ENCODE measurements around the gene ZC3H14. TPM values are rescaled to one million over a fixed set of nuclear protein-coding genes. Genes with fewer than 3 reads are reported as not detected.

ZC3H14 gene
- total RNA-seq, 6 experiments from 2014 or later: 37.2 to 52.5 (median 42.1) TPM

DNA sequence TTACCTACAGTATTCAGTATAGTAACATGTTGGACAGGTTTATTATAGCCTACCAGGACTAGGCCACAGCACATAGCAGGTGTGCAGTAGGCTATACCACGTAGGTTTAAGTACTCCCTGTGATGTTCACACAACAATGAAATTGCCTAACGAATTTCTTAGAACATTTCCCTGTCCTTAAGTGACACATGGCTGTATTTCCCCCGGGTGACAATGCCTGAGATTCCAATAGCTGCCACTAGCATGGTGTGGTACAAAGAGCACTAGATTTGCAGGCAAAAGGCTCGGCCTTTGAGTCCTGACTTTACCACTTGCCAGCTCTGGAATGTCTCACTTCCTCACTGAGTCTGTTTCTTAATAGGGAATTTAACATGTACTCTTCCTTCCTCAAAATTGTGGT, 27.7 kb upstream of the ZC3H14 start:
- DNase-seq (no peak), ATAC-seq (peak; percentile 62 to 92 (median 70))
- H3K4me1 ChIP-seq: no peaks in the 10 kb centered on the region
- peaks cover 0 to 6% (median 0%) of the 10 kb centered on the region in 4 donors for H3K9me3 ChIP-seq
- TF ChIP-seq, protein P1, sequence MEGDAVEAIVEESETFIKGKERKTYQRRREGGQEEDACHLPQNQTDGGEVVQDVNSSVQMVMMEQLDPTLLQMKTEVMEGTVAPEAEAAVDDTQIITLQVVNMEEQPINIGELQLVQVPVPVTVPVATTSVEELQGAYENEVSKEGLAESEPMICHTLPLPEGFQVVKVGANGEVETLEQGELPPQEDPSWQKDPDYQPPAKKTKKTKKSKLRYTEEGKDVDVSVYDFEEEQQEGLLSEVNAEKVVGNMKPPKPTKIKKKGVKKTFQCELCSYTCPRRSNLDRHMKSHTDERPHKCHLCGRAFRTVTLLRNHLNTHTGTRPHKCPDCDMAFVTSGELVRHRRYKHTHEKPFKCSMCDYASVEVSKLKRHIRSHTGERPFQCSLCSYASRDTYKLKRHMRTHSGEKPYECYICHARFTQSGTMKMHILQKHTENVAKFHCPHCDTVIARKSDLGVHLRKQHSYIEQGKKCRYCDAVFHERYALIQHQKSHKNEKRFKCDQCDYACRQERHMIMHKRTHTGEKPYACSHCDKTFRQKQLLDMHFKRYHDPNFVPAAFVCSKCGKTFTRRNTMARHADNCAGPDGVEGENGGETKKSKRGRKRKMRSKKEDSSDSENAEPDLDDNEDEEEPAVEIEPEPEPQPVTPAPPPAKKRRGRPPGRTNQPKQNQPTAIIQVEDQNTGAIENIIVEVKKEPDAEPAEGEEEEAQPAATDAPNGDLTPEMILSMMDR (IDR thresholded peaks at IDR 0.05): peak in 3 of 4 donors; percentile 5 to 15 (median 13)
- no peak for TF ChIP-seq POLR2A (IDR thresholded peaks at IDR 0.05)
- H3K4me3 ChIP-seq: no peak overlapping the region
- no peak overlapping the region for H3K27ac ChIP-seq
- H3K27me3 ChIP-seq: no peaks in the 10 kb centered on the region
- 37% methylated on average over 4 of the region's 4 CpGs for WGBS (ENCODE audit: insufficient coverage, low coverage, low lambda C conversion rate, missing lambda C conversion rate)
- intact Hi-C loops (cut with DNase I): no loop called here
- H3K36me3 ChIP-seq: no peaks in the 10 kb centered on the region

DNA sequence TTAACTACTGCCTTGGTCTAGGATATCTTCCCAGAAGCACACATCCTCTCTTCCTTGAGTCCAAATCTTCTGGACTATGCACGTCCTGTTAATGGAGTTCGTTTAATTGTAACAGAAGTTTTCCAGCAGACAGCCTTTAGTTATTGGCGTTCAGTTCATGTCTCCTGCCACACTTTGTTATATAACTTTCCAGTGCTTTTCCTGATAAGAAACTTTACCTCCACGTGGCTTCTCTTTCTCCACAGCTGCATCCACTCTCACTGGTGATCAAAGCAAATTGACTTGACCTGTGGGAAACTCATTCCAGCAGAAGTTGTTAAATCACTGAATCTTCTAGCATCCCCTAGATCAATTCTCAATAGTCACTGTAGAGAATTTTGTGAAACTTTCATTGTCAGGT, 27.0 kb upstream of the ZC3H14 start:
- Histone ChIP-seq H3K4me3 (no peak overlapping the region), H3K27me3 (no peaks in the 10 kb centered on the region), H3K9me3 (no peaks in the 10 kb centered on the region), H3K36me3 (no peaks in the 10 kb centered on the region), H3K27ac (no peak overlapping the region), H3K4me1 (no peaks in the 10 kb centered on the region)
- ATAC-seq: peak in 3 of 4 donors; percentile 18 to 56 (median 21)
- DNase-seq: no peak
- WGBS (ENCODE audit: insufficient coverage, low coverage, low lambda C conversion rate, missing lambda C conversion rate): 29% methylated on average over 4 of the region's 4 CpGs
- TF ChIP-seq, protein P1 (IDR thresholded peaks at IDR 0.05): no peak
- no peak for TF ChIP-seq POLR2A (IDR thresholded peaks at IDR 0.05)
- intact Hi-C loops (cut with DNase I): no loop called here

DNA sequence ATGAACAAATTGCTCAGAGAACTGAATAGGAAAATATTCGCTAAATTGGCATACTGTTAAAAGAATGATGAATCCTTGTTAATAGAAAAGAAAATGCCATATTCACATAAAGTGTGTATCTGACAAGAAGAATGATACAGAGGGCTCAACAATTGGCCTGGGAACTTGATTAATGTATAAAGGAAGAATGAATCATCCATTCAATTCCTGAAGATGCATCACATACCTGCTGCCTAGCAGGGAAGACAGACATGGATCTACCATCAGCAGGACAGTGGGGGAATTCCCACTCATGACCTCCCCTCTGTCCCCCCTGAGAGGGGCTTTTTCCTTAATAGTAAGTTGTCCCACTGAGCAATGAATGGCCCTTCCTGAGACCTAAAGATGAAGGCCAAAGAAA, 21.5 kb upstream of the ZC3H14 start:
- H3K36me3 ChIP-seq: no peaks in the 10 kb centered on the region
- no peak overlapping the region for H3K4me3 ChIP-seq
- no peak for DNase-seq
- TF ChIP-seq, protein P1 (IDR thresholded peaks at IDR 0.05): no peak
- no peak for TF ChIP-seq POLR2A (IDR thresholded peaks at IDR 0.05)
- 90% methylated on average over 1 of the region's 1 CpG for WGBS (ENCODE audit: insufficient coverage, low coverage, low lambda C conversion rate, missing lambda C conversion rate)
- no peak for ATAC-seq
- no peaks in the 10 kb centered on the region for H3K9me3 ChIP-seq
- intact Hi-C loops (cut with DNase I): no loop called here
- H3K27ac ChIP-seq: no peak overlapping the region
- H3K27me3 ChIP-seq: no peaks in the 10 kb centered on the region
- H3K4me1 ChIP-seq: no peaks in the 10 kb centered on the region

DNA sequence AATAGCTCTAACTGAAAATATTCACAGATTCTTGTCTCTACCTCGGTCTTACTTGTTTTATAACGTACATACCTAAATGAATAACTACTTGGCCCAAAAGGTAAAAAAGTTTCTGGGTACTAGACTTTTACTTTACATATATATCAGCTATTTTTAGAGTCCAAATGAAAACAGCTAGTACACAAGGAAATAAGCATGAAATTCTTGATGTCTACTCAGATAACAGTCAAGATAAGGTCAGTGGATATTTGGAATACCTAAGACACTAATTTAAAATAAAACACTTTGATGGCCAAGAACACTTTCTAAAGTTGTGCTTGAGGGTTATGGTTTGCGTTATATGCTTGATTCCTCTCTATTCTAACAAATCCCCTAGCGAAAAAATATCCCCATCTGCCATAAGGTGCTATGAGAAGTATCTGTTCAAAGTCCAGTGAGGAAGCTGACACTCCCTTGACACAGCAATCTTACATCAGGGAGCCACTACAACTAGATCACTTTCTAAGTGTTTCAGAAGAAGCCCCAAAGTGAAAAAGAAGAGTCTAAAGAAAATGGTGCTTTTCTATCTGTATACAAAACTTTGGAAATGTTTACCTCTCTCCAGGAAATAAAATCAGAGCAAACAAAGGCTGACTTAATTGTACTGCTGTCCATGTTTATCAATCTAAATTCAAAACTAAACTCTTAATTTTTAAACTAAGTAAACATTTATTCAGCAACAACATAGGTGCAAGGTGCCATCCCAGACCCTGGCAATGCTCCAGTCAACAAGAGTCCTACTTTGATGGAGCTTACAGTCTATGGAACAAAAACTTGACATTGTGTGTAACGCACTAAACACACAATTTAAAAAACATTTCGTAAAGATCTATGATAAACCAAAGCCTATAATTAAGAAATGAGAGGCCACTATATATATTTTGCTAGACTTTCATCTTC, 19.7 kb upstream of the ZC3H14 start:
- Histone ChIP-seq H3K36me3 (peaks cover 0 to 4% (median 0%) of the 10 kb centered on the region in 4 donors), H3K27me3 (no peaks in the 10 kb centered on the region), H3K4me1 (no peaks in the 10 kb centered on the region), H3K4me3 (no peak overlapping the region), H3K9me3 (no peaks in the 10 kb centered on the region), H3K27ac (no peak overlapping the region)
- TF ChIP-seq, protein P1 (IDR thresholded peaks at IDR 0.05): no peak
- no peak for TF ChIP-seq POLR2A (IDR thresholded peaks at IDR 0.05)
- WGBS (ENCODE audit: insufficient coverage, low coverage, low lambda C conversion rate, missing lambda C conversion rate): 94% methylated on average over 6 of the region's 6 CpGs
- ATAC-seq: no peak
- DNase-seq: no peak
- intact Hi-C loops (cut with DNase I): no loop called here
